HEK293 (cell line): Measurements from ENCODE around the gene RAB20.
"Not testable (repeated sequence)": the region's sequence is repeated elsewhere in the genome, so short reads cannot be mapped to it uniquely, and the experiment has no call there.

Source experiments
- CTCF ChIA-PET: fragments of 350-600 bp; formaldehyde crosslinking; extraction: SDS; loops from one replicate; lab custom pipeline; 2021; ENCODE audit warnings: antibody characterized with exemption; lab: Yijun Ruan, JAX
- POLR2A ChIA-PET: fragments of 300-600 bp; formaldehyde crosslinking; extraction: SDS; loops from one replicate; lab custom pipeline; 2020; ENCODE audit warnings: antibody characterized with exemption, inconsistent platforms; lab: Yijun Ruan, JAX
- H3K27ac ChIP-seq: fragments of 200-500 bp; sonication (Bioruptor generic); 2 replicates; pipeline ENCODE4 v1.5.1; 2014; ENCODE audit warnings: low read depth, low read length, control low read depth, inconsistent platforms; ENCODE audit errors: extremely low read depth
- H3K36me3 ChIP-seq, 2 experiments: fragments of 200-500 bp in 1 of 2; sonication (Bioruptor generic) in 1 of 2; 1 replicate in 1 of 2; 2 replicates in 1 of 2; pipeline ENCODE4 v1.5.1; 2014 to 2017; ENCODE audit warnings: inconsistent platforms in 2 of 2, low read length in 2 of 2; ENCODE audit not compliant: control insufficient read depth in 2 of 2, insufficient read depth in 1 of 2
- H3K4me1 ChIP-seq: fragments of 200-500 bp; sonication (Bioruptor generic); 2 replicates; pipeline ENCODE4 v1.5.1; 2014; ENCODE audit warnings: mild to moderate bottlenecking, low read length, inconsistent platforms; ENCODE audit not compliant: control insufficient read depth, insufficient read depth
- H3K4me3 ChIP-seq: 2 replicates; pipeline ENCODE4 v1.5.1; 2011; ENCODE audit warnings: low read depth, mild to moderate bottlenecking, control low read depth, low read length, moderate library complexity
- H3K9me3 ChIP-seq: fragments of 200-500 bp; sonication (Bioruptor generic); 2 replicates; pipeline ENCODE4 v1.5.1; 2014; ENCODE audit warnings: low read depth, low read length, inconsistent platforms; ENCODE audit not compliant: control insufficient read depth, insufficient read depth
- EGR2 ChIP-seq: fragments of 450-650 bp; formaldehyde crosslinking; IDR thresholded peaks from 2 replicates; pipeline ENCODE4 v1.5.1; 2016; ENCODE audit warnings: low read depth, missing biosample characterization, missing genetic modification characterization
- GLI2 ChIP-seq: fragments of 450-650 bp; formaldehyde crosslinking; IDR thresholded peaks from 2 replicates; pipeline ENCODE4; 2017; ENCODE audit warnings: missing biosample characterization, missing genetic modification characterization, low read depth, borderline replicate concordance
- HOXC10 ChIP-seq: sonication (generic); formaldehyde crosslinking; IDR thresholded peaks from 2 replicates; pipeline ENCODE4 v1.8.1; 2023; ENCODE audit warnings: mild to moderate bottlenecking, missing genetic modification reagents
- OSR2 ChIP-seq: fragments of 450-650 bp; formaldehyde crosslinking; IDR thresholded peaks from 2 replicates; pipeline ENCODE4 v1.5.1; 2016; ENCODE audit warnings: missing biosample characterization, missing genetic modification characterization
- SCRT2 ChIP-seq: fragments of 450-650 bp; formaldehyde crosslinking; IDR thresholded peaks from 2 replicates; pipeline ENCODE4 v1.5.1; 2016; ENCODE audit warnings: missing biosample characterization, missing genetic modification characterization
- SETDB1 ChIP-seq: IDR thresholded peaks from one replicate; pipeline ENCODE4 v1.6.1; 2017; ENCODE audit warnings: mild to moderate bottlenecking, low read length, moderate library complexity, mixed read lengths; ENCODE audit not compliant: insufficient read length
- ZFP69B ChIP-seq: fragments of 450-650 bp; formaldehyde crosslinking; IDR thresholded peaks from 2 replicates; pipeline ENCODE4 v1.5.1; 2016; ENCODE audit warnings: missing biosample characterization, missing genetic modification characterization
- ZNF174 ChIP-seq: fragments of 450-650 bp; formaldehyde crosslinking; IDR thresholded peaks from 2 replicates; pipeline ENCODE4 v1.5.0; 2017; ENCODE audit warnings: missing biosample characterization, mild to moderate bottlenecking, missing genetic modification characterization
- ZNF530 ChIP-seq: fragments of 450-650 bp; formaldehyde crosslinking; IDR thresholded peaks from 2 replicates; pipeline ENCODE4 v1.5.1; 2016; ENCODE audit warnings: low read depth, missing biosample characterization, missing genetic modification characterization
- ZNF610 ChIP-seq: fragments of 450-650 bp; formaldehyde crosslinking; IDR thresholded peaks from 2 replicates; pipeline ENCODE4 v1.5.1; 2016; ENCODE audit warnings: missing biosample characterization, missing genetic modification characterization, borderline replicate concordance
- ZNF658 ChIP-seq: fragments of 450-650 bp; formaldehyde crosslinking; IDR thresholded peaks from 2 replicates; pipeline ENCODE4; 2016; ENCODE audit warnings: missing biosample characterization, missing genetic modification characterization
- ZNF843 ChIP-seq: fragments of 450-650 bp; formaldehyde crosslinking; IDR thresholded peaks from 2 replicates; pipeline ENCODE4 v1.5.1; 2016; ENCODE audit warnings: missing biosample characterization, missing genetic modification characterization
- ZSCAN16 ChIP-seq: fragments of 450-650 bp; formaldehyde crosslinking; IDR thresholded peaks from 2 replicates; pipeline ENCODE4 v1.5.1; 2016; ENCODE audit warnings: missing biosample characterization, missing genetic modification characterization
- TF ChIP-seq, protein P1 (sequence below): fragments of 450-650 bp; formaldehyde crosslinking; conservative IDR thresholded peaks from 2 replicates; pipeline ENCODE4 v1.5.1; 2016; ENCODE audit warnings: low read depth, missing biosample characterization, missing genetic modification characterization
- TF ChIP-seq, protein P2 (sequence below): fragments of 450-650 bp; formaldehyde crosslinking; IDR thresholded peaks from 2 replicates; pipeline ENCODE4 v1.5.1; 2016; ENCODE audit warnings: missing biosample characterization, missing genetic modification characterization, borderline replicate concordance
- TF ChIP-seq, protein P3 (sequence below): IDR thresholded peaks from 2 replicates; pipeline ENCODE4 v1.6.1; 2011; ENCODE audit warnings: mild to moderate bottlenecking, low read depth, low read length, borderline replicate concordance
- TF ChIP-seq, protein P4 (sequence below): fragments of 450-650 bp; formaldehyde crosslinking; IDR thresholded peaks from 2 replicates; pipeline ENCODE4 v1.5.1; 2016; ENCODE audit warnings: missing biosample characterization, missing genetic modification characterization

RAB20 gene

DNA sequence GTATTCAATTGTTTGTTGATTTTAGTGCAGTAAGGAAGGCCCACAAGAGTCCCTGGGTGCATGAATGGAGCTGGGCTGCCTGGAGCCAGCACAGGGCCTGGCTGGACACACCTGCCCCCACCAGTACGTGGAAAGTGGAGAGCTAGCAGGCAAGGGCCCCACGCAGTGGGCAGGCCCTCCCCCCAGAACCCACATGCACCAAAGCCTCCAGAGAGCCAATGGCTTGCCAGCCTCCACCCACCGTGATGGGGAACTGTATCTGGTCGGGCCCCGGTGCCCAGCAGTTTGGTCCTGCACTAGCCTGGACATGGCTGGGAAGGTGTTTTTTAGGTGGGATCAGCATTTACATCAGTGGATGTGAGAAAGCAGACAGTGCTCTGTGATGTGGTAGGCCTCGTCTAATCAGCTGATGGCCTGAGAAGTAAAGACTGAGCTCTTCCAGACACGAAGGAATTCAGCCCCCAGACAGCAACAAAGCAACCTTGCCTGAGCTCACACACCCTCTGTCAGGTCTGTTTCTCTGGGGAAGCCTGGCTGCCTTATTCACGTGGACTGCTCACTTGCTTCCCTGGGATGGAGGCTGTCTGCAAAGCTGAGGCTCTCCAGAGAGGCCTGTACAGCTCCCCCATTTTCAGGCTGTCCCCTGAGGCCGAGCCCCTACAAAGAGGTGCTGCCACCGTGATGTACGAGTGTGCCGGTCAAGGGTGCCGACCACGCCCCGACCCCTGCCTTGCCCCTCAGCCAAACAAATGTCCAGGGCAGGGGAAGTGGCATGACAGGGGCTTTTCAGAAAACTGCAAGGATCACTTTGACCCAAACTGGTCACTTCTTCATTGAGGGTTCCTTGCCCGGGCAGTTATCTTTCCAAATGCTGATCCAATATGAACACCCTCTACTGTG, 27.5 kb downstream of the RAB20 start (continued):
- TF ChIP-seq, protein P1, sequence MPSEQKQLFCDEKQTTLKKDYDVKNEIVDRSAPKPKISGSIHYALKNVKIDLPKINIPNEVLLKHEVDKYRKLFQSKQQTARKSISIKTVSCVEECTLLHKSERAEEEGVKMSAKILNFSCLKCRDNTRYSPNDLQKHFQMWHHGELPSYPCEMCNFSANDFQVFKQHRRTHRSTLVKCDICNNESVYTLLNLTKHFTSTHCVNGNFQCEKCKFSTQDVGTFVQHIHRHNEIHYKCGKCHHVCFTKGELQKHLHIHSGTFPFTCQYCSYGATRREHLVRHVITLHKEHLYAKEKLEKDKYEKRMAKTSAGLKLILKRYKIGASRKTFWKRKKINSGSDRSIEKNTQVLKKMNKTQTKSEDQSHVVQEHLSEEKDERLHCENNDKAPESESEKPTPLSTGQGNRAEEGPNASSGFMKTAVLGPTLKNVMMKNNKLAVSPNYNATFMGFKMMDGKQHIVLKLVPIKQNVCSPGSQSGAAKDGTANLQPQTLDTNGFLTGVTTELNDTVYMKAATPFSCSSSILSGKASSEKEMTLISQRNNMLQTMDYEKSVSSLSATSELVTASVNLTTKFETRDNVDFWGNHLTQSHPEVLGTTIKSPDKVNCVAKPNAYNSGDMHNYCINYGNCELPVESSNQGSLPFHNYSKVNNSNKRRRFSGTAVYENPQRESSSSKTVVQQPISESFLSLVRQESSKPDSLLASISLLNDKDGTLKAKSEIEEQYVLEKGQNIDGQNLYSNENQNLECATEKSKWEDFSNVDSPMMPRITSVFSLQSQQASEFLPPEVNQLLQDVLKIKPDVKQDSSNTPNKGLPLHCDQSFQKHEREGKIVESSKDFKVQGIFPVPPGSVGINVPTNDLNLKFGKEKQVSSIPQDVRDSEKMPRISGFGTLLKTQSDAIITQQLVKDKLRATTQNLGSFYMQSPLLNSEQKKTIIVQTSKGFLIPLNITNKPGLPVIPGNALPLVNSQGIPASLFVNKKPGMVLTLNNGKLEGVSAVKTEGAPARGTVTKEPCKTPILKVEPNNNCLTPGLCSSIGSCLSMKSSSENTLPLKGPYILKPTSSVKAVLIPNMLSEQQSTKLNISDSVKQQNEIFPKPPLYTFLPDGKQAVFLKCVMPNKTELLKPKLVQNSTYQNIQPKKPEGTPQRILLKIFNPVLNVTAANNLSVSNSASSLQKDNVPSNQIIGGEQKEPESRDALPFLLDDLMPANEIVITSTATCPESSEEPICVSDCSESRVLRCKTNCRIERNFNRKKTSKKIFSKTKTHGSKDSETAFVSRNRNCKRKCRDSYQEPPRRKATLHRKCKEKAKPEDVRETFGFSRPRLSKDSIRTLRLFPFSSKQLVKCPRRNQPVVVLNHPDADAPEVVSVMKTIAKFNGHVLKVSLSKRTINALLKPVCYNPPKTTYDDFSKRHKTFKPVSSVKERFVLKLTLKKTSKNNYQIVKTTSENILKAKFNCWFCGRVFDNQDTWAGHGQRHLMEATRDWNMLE (tag by site-specific recombination) = no peak
- TF ChIP-seq ZNF658 (no peak), ZFP69B (tag by site-specific recombination) (no peak)

DNA sequence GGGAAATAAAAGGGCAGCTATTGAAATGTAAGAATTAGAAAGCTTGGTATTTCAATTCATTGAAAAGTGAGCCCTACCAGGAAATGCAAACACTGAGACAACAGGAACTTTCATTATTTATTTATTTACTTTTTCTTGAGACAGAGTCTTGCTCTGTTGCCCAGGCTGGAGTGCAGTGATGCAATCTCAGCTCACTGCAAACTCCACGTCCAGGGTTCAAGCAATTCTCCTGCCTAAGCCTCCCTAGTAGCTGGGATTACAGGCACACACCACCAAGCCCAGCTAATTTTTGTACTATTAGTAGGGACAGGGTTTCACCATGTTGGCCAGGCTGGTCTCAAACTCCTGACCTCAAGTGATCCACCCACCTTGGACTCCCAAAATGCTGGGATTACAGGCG, 29.3 kb downstream of the RAB20 start:
- H3K4me1 ChIP-seq, H3K4me3 ChIP-seq, H3K27ac ChIP-seq, CTCF ChIA-PET, H3K9me3 ChIP-seq, H3K36me3 ChIP-seq: not testable (repeated sequence)
- POLR2A ChIA-PET = interaction anchor here (1.1 kb wide), 1 partner anchor 30 kb away, joined by 3 read pairs; the partner anchor contains the start of gene RAB20

DNA sequence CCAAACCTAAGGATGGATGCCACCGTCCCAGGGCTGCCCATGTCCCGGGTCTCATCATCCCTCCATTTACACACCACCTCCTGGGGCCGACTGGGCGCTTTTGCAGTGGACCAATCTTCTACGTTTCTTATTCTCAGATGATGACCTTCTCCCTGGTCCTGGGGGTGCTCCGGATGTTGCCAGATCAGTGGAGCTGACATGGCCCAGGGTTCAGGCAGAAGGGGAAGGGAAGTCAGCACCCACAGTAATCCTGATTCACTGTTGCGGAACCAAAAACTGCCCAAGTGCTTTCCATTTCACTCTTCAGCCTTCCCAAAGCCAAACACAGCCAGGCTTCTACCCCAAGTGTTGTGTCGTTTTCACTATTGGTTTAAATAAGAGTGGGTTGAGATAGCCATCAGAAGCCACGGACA, 29.8 kb downstream of the RAB20 start:
- Histone ChIP-seq H3K27ac (no peak overlapping the region), H3K36me3 (no peaks in the 10 kb centered on the region), H3K9me3 (no peaks in the 10 kb centered on the region), H3K4me1 (no peaks in the 10 kb centered on the region), H3K4me3 (no peak overlapping the region)
- CTCF ChIA-PET = no interaction called here
- TF ChIP-seq ZNF174 (no peak), OSR2 (tag by site-specific recombination) (no peak), GLI2 (tag by site-specific recombination) (no peak), HOXC10 (no peak), SCRT2 (tag by site-specific recombination) (no peak)
- TF ChIP-seq, protein P2, sequence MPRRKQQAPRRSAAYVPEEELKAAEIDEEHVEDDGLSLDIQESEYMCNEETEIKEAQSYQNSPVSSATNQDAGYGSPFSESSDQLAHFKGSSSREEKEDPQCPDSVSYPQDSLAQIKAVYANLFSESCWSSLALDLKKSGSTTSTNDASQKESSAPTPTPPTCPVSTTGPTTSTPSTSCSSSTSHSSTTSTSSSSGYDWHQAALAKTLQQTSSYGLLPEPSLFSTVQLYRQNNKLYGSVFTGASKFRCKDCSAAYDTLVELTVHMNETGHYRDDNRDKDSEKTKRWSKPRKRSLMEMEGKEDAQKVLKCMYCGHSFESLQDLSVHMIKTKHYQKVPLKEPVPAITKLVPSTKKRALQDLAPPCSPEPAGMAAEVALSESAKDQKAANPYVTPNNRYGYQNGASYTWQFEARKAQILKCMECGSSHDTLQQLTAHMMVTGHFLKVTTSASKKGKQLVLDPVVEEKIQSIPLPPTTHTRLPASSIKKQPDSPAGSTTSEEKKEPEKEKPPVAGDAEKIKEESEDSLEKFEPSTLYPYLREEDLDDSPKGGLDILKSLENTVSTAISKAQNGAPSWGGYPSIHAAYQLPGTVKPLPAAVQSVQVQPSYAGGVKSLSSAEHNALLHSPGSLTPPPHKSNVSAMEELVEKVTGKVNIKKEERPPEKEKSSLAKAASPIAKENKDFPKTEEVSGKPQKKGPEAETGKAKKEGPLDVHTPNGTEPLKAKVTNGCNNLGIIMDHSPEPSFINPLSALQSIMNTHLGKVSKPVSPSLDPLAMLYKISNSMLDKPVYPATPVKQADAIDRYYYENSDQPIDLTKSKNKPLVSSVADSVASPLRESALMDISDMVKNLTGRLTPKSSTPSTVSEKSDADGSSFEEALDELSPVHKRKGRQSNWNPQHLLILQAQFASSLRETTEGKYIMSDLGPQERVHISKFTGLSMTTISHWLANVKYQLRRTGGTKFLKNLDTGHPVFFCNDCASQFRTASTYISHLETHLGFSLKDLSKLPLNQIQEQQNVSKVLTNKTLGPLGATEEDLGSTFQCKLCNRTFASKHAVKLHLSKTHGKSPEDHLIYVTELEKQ (tag by site-specific recombination) = no peak
- POLR2A ChIA-PET = no interaction called here

DNA sequence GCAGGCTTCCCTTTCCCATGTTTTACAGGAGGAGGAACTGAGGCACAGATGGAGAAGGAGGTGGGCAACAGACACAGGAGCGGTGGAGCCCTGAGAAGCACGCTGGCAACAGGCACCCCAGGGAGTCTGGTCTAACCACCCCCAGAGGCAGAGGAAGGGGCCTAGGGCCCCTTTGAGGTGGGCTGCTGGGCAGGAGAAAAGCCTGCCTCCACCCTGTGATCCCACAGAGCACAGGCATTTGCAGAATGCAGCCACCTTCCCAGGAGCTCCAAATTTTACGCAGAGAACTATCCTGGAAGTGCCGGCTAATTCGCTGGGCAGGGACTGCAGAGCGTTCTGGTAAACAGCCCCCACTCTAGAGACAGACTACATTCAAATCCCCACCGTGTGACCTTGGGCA, 30.4 kb downstream of the RAB20 start:
- Histone ChIP-seq H3K9me3 (no peaks in the 10 kb centered on the region), H3K27ac (no peak overlapping the region), H3K4me1 (no peaks in the 10 kb centered on the region), H3K36me3 (no peaks in the 10 kb centered on the region), H3K4me3 (no peak overlapping the region)
- POLR2A ChIA-PET = no interaction called here
- CTCF ChIA-PET = no interaction called here
- TF ChIP-seq ZNF174 (no peak), ZNF530 (tag by site-specific recombination) (no peak), ZSCAN16 (tag by site-specific recombination) (no peak), EGR2 (tag by site-specific recombination) (no peak), ZNF843 (no peak), SCRT2 (tag by site-specific recombination) (no peak), SETDB1 (no peak), ZNF610 (tag by site-specific recombination) (no peak)
- TF ChIP-seq, protein P3, sequence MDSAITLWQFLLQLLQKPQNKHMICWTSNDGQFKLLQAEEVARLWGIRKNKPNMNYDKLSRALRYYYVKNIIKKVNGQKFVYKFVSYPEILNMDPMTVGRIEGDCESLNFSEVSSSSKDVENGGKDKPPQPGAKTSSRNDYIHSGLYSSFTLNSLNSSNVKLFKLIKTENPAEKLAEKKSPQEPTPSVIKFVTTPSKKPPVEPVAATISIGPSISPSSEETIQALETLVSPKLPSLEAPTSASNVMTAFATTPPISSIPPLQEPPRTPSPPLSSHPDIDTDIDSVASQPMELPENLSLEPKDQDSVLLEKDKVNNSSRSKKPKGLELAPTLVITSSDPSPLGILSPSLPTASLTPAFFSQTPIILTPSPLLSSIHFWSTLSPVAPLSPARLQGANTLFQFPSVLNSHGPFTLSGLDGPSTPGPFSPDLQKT = no peak
- TF ChIP-seq, protein P4, sequence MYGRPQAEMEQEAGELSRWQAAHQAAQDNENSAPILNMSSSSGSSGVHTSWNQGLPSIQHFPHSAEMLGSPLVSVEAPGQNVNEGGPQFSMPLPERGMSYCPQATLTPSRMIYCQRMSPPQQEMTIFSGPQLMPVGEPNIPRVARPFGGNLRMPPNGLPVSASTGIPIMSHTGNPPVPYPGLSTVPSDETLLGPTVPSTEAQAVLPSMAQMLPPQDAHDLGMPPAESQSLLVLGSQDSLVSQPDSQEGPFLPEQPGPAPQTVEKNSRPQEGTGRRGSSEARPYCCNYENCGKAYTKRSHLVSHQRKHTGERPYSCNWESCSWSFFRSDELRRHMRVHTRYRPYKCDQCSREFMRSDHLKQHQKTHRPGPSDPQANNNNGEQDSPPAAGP = no peak
